Thoracic aorta (tissue), 2 donors: ENCODE measurements around the gene MEG3. TPM values are rescaled to one million over a fixed set of nuclear protein-coding genes. Genes with fewer than 3 reads are reported as not detected.

Source experiments
- ATAC-seq: fragments of 150-250 bp; one replicate; pipeline ENCODE4 v1.8.0; 2017; ENCODE audit warnings: low read depth; ENCODE audit not compliant: insufficient number of reproducible peaks, low FRiP score
- DNase-seq: peaks from one replicate; pipeline ENCODE4 v3.0.0-alpha.2; 2020; ENCODE audit warnings: low spot score
- H3K27ac ChIP-seq, 2 donors: fragments of 200-600 bp; sonication (generic); 1 replicate in 1 of 2; 2 replicates in 1 of 2; pipeline ENCODE4 v1.5.1; 2016; ENCODE audit warnings: mild to moderate bottlenecking in 2 of 2, moderate library complexity in 2 of 2
- H3K27me3 ChIP-seq: fragments of 200-600 bp; sonication (generic); replicated peaks from 2 replicates; pipeline ENCODE4 v1.6.0; 2016; ENCODE audit warnings: mild to moderate bottlenecking; ENCODE audit not compliant: insufficient read depth
- H3K36me3 ChIP-seq: fragments of 200-600 bp; sonication (generic); one replicate; pipeline ENCODE4 v1.5.1; 2016
- H3K4me1 ChIP-seq, 2 donors: fragments of 200-600 bp; sonication (generic); 1 replicate in 1 of 2; 2 replicates in 1 of 2; pipeline versions ENCODE4 v1.5.1 to v1.6.0; 2016; ENCODE audit warnings: low read depth in 2 of 2, mild to moderate bottlenecking in 1 of 2; ENCODE audit not compliant: control insufficient read depth in 1 of 2
- H3K4me3 ChIP-seq: fragments of 200-600 bp; sonication (generic); 2 replicates; pipeline ENCODE4 v1.5.1; 2016; ENCODE audit warnings: mild to moderate bottlenecking
- H3K9me3 ChIP-seq: fragments of 200-600 bp; sonication (generic); 2 replicates; pipeline ENCODE4 v1.5.1; 2016
- CTCF ChIP-seq: fragments of 200-600 bp; sonication (generic); IDR thresholded peaks from one replicate; pipeline ENCODE4 v1.5.1; 2019; ENCODE audit warnings: antibody characterized with exemption
- total RNA-seq, 2 donors: library from RNA; depleted of rRNA; stranded (reverse); fragments of >200 nt; gene quantifications; one replicate each; pipeline versions ENCODE4 v1.1.0 to v1.2.3, GENCODE V29; 2016

Gene MEG3
- total RNA-seq, 2 donors from 2014 or later: 127 to 153 TPM

DNA sequence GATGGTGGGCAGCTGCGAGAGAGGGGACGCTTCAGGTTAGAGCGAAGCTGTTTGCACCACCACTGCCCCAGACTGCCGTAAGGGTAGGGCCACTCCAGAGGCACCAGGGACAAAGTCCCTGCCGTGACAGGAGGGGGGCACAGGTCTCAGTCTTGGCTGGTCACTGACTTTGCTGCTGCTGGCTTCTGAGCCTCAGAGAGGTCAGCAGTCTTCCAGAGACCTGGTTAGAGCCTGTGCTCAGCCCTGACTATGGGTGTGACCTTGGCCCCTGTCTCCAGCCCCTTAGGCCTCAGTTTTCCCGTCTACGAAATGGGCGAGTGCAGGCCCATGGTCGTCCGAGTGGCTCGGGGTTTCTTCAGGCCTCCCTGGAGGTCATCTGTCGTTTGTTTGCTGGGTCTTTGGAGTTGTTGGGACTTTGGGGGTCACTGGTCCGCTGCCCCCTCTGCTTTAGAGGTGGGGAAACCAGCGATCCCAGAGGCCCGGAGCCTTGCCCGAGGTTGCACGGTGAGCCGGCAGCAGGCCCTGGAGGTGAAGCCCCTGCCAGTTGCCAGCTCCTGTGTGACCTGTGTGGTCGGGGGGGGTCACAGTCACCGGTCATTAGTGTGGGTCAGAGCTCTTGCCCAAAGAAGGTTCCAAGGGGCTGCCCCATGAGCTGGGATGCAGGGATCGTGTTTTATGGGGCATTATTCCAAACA, 15.3 kb downstream of the MEG3 start:
- Histone ChIP-seq H3K27me3 (no peaks in the 10 kb centered on the region), H3K9me3 (no peaks in the 10 kb centered on the region), H3K36me3 (no peaks in the 10 kb centered on the region), H3K27ac (no peak overlapping the region), H3K4me1 (no peaks in the 10 kb centered on the region), H3K4me3 (no peak overlapping the region)
- no peak for DNase-seq
- no peak for TF ChIP-seq CTCF
- ATAC-seq: no peak

- H3K27me3 ChIP-seq: no peaks in the 10 kb centered on the region
- no peak for ATAC-seq
- H3K4me3 ChIP-seq: no peak overlapping the region
- H3K4me1 ChIP-seq: no peaks in the 10 kb centered on the region
- TF ChIP-seq CTCF: no peak
- no peak for DNase-seq
- H3K36me3 ChIP-seq: no peaks in the 10 kb centered on the region
- no peak overlapping the region for H3K27ac ChIP-seq
- H3K9me3 ChIP-seq: no peaks in the 10 kb centered on the region
Measured at GRCh38 chr14:100841761-100842403, 16.0 kb downstream of the MEG3 start.

DNA sequence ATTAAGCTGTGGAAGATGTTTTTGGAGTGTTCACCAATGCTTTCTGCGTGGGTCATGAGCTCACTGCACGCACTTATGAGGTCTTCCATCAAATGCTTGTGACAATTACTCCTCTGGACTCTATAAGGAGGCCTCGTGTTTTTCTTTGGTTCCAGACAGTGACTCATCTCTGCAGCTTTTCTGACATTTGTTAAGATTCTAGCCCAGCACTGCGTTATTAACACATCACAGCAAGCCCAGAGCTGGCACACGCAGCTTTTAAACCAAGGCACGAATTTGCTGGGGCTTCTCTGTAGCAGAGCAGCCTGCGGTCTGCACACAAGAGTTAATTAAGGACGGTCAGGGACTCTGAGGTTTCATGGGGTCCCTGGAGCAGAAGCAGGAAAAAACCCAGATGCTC, 16.9 kb downstream of the MEG3 start:
- no peaks in the 10 kb centered on the region for H3K27me3 ChIP-seq
- no peak overlapping the region for H3K4me3 ChIP-seq
- no peaks in the 10 kb centered on the region for H3K4me1 ChIP-seq
- H3K36me3 ChIP-seq: no peaks in the 10 kb centered on the region
- no peak for TF ChIP-seq CTCF
- ATAC-seq (no peak), DNase-seq (no peak)
- no peak overlapping the region for H3K27ac ChIP-seq
- no peaks in the 10 kb centered on the region for H3K9me3 ChIP-seq

- H3K9me3 ChIP-seq: no peaks in the 10 kb centered on the region
- H3K27me3 ChIP-seq: no peaks in the 10 kb centered on the region
- H3K4me1 ChIP-seq: no peaks in the 10 kb centered on the region
- H3K4me3 ChIP-seq: no peak overlapping the region
- ATAC-seq: no peak
- DNase-seq: no peak
- no peaks in the 10 kb centered on the region for H3K36me3 ChIP-seq
- no peak overlapping the region for H3K27ac ChIP-seq
- no peak for TF ChIP-seq CTCF
Measured at GRCh38 chr14:100844082-100844408, 18.1 kb downstream of the MEG3 start.

- H3K36me3 ChIP-seq: no peaks in the 10 kb centered on the region
- no peaks in the 10 kb centered on the region for H3K27me3 ChIP-seq
- H3K4me1 ChIP-seq: no peaks in the 10 kb centered on the region
- TF ChIP-seq CTCF: no peak
- ATAC-seq (no peak), DNase-seq (no peak)
- H3K27ac ChIP-seq: no peak overlapping the region
- H3K9me3 ChIP-seq: no peaks in the 10 kb centered on the region
- no peak overlapping the region for H3K4me3 ChIP-seq
Measured at GRCh38 chr14:100844421-100844820, 18.5 kb downstream of the MEG3 start.
